Tibial nerve (tissue), 4 donors: ENCODE measurements around the gene SNRNP40. TPM values are rescaled to one million over a fixed set of nuclear protein-coding genes. Genes with fewer than 3 reads are reported as not detected.
A peak's percentile ranks its signal among the peaks of the same experiment; 100 is the strongest.
"Not testable (repeated sequence)": the region's sequence is repeated elsewhere in the genome, so short reads cannot be mapped to it uniquely, and the experiment has no call there.

Source experiments
- DNase-seq, 2 donors: peaks; one replicate each; pipeline ENCODE4 v3.0.0-alpha.2; 2019; ENCODE audit warnings: low spot score in 2 of 2
- H3K27ac ChIP-seq, 4 donors: fragments of 200-600 bp; sonication (generic) in 3 of 4; one replicate each; pipeline ENCODE4 v1.5.1; 2017 to 2019; ENCODE audit warnings: mild to moderate bottlenecking in 1 of 4
- H3K27me3 ChIP-seq, 2 donors: fragments of 200-600 bp; sonication (generic) in 1 of 2; one replicate each; pipeline versions ENCODE4 v1.5.1 to v1.6.0; 2017 to 2019
- H3K36me3 ChIP-seq, 3 donors: fragments of 200-600 bp; sonication (generic); one replicate each; pipeline ENCODE4 v1.5.1; 2018 to 2019
- H3K4me1 ChIP-seq, 4 donors: fragments of 200-600 bp; sonication (generic) in 3 of 4; one replicate each; pipeline ENCODE4 v1.5.1; 2017 to 2019
- H3K4me3 ChIP-seq, 4 donors: fragments of 200-600 bp; sonication (generic) in 3 of 4; one replicate each; pipeline ENCODE4 v1.5.1; 2017 to 2019; ENCODE audit warnings: mild to moderate bottlenecking in 1 of 4, moderate library complexity in 1 of 4
- H3K9me3 ChIP-seq, 4 donors: fragments of 200-600 bp; sonication (generic) in 3 of 4; one replicate each; pipeline ENCODE4 v1.5.1; 2017 to 2019
- EP300 ChIP-seq, 2 donors: sonication (generic); formaldehyde crosslinking; IDR thresholded peaks; one replicate each; pipeline ENCODE4 v1.6.1; 2017; ENCODE audit warnings: antibody characterized with exemption in 2 of 2, mild to moderate bottlenecking in 1 of 2
- POLR2A ChIP-seq, 2 donors: fragments of 450-650 bp; IDR thresholded peaks; one replicate each; pipeline ENCODE4 v1.6.1; 2017; ENCODE audit warnings: antibody characterized with exemption in 2 of 2, mild to moderate bottlenecking in 2 of 2, moderate library complexity in 2 of 2
- WGBS, 2 donors: methylation state at CpG; one replicate each; pipeline ENCODE4 v1.1.5; 2018; 5-methylcytosine and 5-hydroxymethylcytosine counted together
- total RNA-seq, 4 donors: library from RNA; depleted of rRNA; stranded (reverse); fragments of >200 nt; gene quantifications; one replicate each; pipeline ENCODE4 v1.1.0, GENCODE V29; 2016
- TF ChIP-seq, protein P1 (sequence below), 5 experiments: fragments of 200-600 bp in 3 of 5; fragments of 450-650 bp in 2 of 5; sonication (generic) in 3 of 5; IDR thresholded peaks; one replicate each; pipeline ENCODE4 v1.5.1; 2016 to 2019; ENCODE audit warnings: antibody characterized with exemption in 5 of 5, mild to moderate bottlenecking in 3 of 5, moderate library complexity in 2 of 5

The SNRNP40 gene
- total RNA-seq, 4 donors from 2014 or later = 42.8 to 57.0 (median 48.4) TPM

DNA sequence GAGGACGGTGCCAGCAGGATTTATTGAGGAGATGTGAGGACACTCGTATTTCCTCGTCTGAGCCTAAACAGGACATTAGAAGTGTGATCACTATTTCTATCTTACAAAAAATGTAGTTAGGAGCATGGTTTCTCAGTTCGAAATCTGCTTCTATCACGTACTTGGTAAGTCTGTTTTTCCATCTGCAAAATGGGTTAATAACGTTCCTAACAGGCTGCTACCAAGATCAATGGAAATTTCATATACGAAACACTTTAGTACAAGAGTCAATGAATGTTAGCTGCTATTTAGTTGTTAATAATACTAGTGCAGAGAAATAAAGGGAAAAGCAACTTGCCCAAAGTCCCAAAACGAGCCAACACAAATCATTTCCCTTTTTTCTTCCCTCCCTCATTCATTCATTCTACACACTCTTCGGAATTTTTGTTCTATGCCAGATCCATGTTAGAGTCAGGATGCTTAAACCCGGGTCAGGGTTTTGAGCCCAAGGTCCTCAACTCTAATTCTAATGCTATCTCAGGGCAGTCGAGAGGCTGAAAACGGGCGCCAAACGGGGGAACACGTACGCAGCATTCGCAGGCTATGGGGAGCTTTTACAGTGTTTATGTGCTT is 608 bp downstream of the SNRNP40 start:
- peak overlapping the region; percentile 21 to 92 (median 88) for H3K27ac ChIP-seq
- WGBS, 2 donors = 16 to 17% methylated on average over 17 of the region's 17 CpGs
- H3K27me3 ChIP-seq = no peaks in the 10 kb centered on the region
- no peak for DNase-seq
- peaks cover 0 to 35% (median 10%) of the 10 kb centered on the region in 3 donors for H3K36me3 ChIP-seq
- H3K4me3 ChIP-seq = peak overlapping the region; percentile 75 to 96 (median 84)
- peaks cover 0 to 51% (median 20%) of the 10 kb centered on the region in 4 donors for H3K4me1 ChIP-seq
- H3K9me3 ChIP-seq = no peaks in the 10 kb centered on the region
- TF ChIP-seq POLR2A (IDR thresholded peaks at IDR 0.05) (no peak), EP300 (IDR thresholded peaks at IDR 0.05) (no peak)
- TF ChIP-seq, protein P1, sequence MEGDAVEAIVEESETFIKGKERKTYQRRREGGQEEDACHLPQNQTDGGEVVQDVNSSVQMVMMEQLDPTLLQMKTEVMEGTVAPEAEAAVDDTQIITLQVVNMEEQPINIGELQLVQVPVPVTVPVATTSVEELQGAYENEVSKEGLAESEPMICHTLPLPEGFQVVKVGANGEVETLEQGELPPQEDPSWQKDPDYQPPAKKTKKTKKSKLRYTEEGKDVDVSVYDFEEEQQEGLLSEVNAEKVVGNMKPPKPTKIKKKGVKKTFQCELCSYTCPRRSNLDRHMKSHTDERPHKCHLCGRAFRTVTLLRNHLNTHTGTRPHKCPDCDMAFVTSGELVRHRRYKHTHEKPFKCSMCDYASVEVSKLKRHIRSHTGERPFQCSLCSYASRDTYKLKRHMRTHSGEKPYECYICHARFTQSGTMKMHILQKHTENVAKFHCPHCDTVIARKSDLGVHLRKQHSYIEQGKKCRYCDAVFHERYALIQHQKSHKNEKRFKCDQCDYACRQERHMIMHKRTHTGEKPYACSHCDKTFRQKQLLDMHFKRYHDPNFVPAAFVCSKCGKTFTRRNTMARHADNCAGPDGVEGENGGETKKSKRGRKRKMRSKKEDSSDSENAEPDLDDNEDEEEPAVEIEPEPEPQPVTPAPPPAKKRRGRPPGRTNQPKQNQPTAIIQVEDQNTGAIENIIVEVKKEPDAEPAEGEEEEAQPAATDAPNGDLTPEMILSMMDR (IDR thresholded peaks at IDR 0.05) = no peak

DNA sequence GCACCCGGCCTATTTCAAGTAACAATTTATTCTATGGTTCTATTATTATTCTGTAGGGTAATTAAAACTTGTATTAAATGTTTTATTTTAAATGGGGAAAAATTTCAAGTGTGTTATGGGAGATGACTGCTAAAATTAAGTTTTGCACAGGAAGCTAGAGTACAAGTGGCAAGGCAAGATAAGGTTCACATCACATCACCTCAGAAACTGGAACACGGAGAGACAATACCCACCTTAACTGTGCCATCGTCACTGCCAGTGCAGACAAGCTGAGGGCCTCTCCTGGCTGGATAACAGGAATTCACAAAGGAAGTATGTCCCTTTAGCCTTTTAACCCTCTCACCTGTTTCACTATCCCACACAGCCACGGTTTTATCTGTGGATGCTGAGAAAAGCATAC is 7.6 kb downstream of the SNRNP40 start:
- 77 to 84% methylated on average over 4 of the region's 4 CpGs for WGBS, 2 donors

DNA sequence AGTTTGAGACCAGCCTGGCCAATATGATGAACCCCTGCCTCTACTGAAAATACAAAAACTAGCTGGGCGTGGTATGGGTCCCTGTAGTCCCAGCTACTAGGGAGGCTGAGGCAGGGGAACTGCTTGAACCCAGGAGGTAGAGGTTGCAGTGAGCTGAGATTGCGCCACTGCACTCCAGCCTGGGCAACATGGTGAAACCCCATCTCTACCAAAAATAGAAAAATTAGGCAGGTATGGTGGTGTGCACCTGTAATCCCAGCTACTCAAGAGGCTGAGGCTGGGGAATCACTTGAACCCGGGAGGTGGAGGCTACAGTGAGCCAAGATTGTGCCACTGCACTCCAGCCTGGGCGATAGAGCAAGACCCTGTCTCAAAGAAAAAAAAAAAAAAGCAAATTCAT is 8.8 kb downstream of the SNRNP40 start:
- DNase-seq, H3K27me3 ChIP-seq, H3K27ac ChIP-seq, H3K4me1 ChIP-seq, H3K4me3 ChIP-seq, H3K9me3 ChIP-seq: not testable (repeated sequence)
- peaks cover 2 to 99% (median 23%) of the 10 kb centered on the region in 3 donors for H3K36me3 ChIP-seq
- 90 to 93% methylated on average over 4 of the region's 4 CpGs for WGBS, 2 donors

More for the DNA sequence above, 7.6 kb downstream of the SNRNP40 start:
- DNase-seq = no peak
- Histone ChIP-seq H3K9me3 (no peaks in the 10 kb centered on the region), H3K27me3 (no peaks in the 10 kb centered on the region), H3K27ac (no peak overlapping the region), H3K4me3 (no peak overlapping the region), H3K4me1 (no peaks in the 10 kb centered on the region), H3K36me3 (peaks cover 2 to 99% (median 23%) of the 10 kb centered on the region in 3 donors)
- TF ChIP-seq, protein P1 (IDR thresholded peaks at IDR 0.05) = no peak
- TF ChIP-seq POLR2A (IDR thresholded peaks at IDR 0.05) (no peak), EP300 (IDR thresholded peaks at IDR 0.05) (no peak)

DNA sequence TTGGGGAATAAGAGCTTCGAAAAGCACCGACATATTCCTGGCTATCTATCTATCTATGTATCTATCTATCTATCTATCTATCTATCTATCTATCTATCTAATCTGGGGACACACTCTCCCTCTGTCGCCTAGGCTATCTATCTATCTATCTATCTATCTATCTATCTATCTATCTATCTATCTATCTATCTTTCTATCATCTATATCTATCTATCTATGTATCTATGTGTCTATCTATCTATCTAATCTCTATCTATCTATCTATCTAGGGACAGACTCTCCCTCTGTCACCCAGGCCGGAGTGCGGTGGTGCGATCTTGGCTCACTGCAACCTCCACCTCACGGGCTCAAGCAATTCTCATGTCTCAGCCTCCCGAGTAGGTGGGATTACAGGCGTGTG is 14.2 kb downstream of the SNRNP40 start:
- not testable (repeated sequence) for DNase-seq, H3K9me3 ChIP-seq, H3K27me3 ChIP-seq, H3K4me1 ChIP-seq, H3K4me3 ChIP-seq, H3K27ac ChIP-seq
- peaks cover 3 to 97% (median 13%) of the 10 kb centered on the region in 3 donors for H3K36me3 ChIP-seq
- WGBS, 2 donors = 96% methylated on average over 9 of the region's 9 CpGs

GRCh38 chr1:31273619-31274018 is 23.0 kb downstream of the SNRNP40 start:
- no peak for DNase-seq
- Histone ChIP-seq H3K4me1 (no peaks in the 10 kb centered on the region), H3K27me3 (no peaks in the 10 kb centered on the region), H3K27ac (no peak overlapping the region), H3K36me3 (peaks cover 5 to 97% (median 9%) of the 10 kb centered on the region in 3 donors), H3K9me3 (no peaks in the 10 kb centered on the region), H3K4me3 (no peak overlapping the region)
- 74 to 85% methylated on average over 2 of the region's 2 CpGs for WGBS, 2 donors
- TF ChIP-seq EP300 (IDR thresholded peaks at IDR 0.05) = no peak
- TF ChIP-seq, protein P1 (IDR thresholded peaks at IDR 0.05) = no peak
- TF ChIP-seq POLR2A (IDR thresholded peaks at IDR 0.05) = no peak

DNA sequence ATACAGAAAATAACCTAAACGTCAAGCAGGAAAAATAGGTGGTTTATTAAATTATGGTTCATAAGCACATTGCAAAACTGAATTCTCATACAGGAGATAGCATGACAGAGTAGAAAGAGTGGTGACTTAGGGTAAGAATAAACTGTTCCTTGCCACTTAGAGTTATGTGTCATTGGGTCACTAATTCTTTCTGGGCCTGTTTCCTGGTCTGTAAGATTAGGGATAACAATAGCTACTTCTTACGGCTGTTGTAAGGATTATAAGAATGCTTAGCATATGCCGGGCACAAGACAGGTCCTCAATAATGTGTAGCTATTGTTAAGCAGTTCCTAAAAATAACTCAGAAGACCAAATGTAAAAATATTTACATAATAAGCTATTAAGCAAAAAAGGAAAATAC is 24.2 kb downstream of the SNRNP40 start:
- WGBS, 2 donors = 52% methylated on average over 3 of the region's 3 CpGs
- no peaks in the 10 kb centered on the region for H3K27me3 ChIP-seq
- no peaks in the 10 kb centered on the region for H3K4me1 ChIP-seq
- peaks cover 6 to 97% (median 10%) of the 10 kb centered on the region in 3 donors for H3K36me3 ChIP-seq
- H3K27ac ChIP-seq = no peak overlapping the region
- H3K4me3 ChIP-seq = no peak overlapping the region
- no peak for DNase-seq
- TF ChIP-seq EP300 (IDR thresholded peaks at IDR 0.05) (no peak), POLR2A (IDR thresholded peaks at IDR 0.05) (no peak)
- TF ChIP-seq, protein P1 (IDR thresholded peaks at IDR 0.05) = no peak
- no peaks in the 10 kb centered on the region for H3K9me3 ChIP-seq
